ENCODE measurements around the gene SCN1B. TPM values are rescaled to one million over a fixed set of nuclear protein-coding genes. Genes with fewer than 3 reads are reported as not detected.

The SCN1B gene
- total RNA-seq, 1 experiment from 2014 or later, result 8.0 TPM

DNA sequence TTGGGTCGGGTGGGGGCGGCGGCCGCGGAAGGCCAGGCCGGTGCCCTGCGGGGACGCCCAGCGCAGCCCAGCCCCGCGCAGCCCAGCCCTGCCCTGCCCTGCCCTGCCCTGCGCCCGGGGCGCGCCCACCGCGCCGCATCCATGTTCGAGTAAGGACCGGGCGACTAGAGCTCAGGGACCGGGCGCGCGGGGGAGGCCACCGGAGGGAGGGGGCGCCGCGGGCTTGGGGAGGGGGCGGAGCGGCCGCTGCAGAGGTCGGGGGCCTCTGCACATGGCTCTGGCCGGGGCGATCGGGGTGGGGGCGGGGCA lies 30.0 kb upstream of the SCN1B start:
- DNase-seq (ENCODE audit: low spot score), result no peak
- no peak for TF ChIP-seq EMX1 (CRISPR knock-in tag; IDR thresholded peaks at IDR 0.05)
- no peak for TF ChIP-seq STAT6 (CRISPR knock-in tag; conservative IDR thresholded peaks at IDR 0.05; ENCODE audit: low read depth)
- TF ChIP-seq, protein P1, sequence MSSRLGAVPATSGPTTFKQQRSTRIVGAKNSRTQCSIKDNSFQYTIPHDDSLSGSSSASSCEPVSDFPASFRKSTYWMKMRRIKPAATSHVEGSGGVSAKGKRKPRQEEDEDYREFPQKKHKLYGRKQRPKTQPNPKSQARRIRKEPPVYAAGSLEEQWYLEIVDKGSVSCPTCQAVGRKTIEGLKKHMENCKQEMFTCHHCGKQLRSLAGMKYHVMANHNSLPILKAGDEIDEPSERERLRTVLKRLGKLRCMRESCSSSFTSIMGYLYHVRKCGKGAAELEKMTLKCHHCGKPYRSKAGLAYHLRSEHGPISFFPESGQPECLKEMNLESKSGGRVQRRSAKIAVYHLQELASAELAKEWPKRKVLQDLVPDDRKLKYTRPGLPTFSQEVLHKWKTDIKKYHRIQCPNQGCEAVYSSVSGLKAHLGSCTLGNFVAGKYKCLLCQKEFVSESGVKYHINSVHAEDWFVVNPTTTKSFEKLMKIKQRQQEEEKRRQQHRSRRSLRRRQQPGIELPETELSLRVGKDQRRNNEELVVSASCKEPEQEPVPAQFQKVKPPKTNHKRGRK (CRISPR knock-in tag; IDR thresholded peaks at IDR 0.05; ENCODE audit: borderline replicate concordance), result no peak
- no peak for TF ChIP-seq NFYB (CRISPR knock-in tag; conservative IDR thresholded peaks at IDR 0.05; ENCODE audit: low read depth)
- TF ChIP-seq AR (CRISPR knock-in tag; IDR thresholded peaks at IDR 0.05), result no peak
- TF ChIP-seq, protein P2, sequence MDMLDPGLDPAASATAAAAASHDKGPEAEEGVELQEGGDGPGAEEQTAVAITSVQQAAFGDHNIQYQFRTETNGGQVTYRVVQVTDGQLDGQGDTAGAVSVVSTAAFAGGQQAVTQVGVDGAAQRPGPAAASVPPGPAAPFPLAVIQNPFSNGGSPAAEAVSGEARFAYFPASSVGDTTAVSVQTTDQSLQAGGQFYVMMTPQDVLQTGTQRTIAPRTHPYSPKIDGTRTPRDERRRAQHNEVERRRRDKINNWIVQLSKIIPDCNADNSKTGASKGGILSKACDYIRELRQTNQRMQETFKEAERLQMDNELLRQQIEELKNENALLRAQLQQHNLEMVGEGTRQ (CRISPR knock-in tag; IDR thresholded peaks at IDR 0.05), result no peak
- no peak for TF ChIP-seq MYBL2 (CRISPR knock-in tag; IDR thresholded peaks at IDR 0.05)
- no peak for TF ChIP-seq ATF2 (CRISPR knock-in tag; IDR thresholded peaks at IDR 0.05; ENCODE audit: borderline replicate concordance, low read depth)
- TF ChIP-seq ZBTB21 (CRISPR knock-in tag; IDR thresholded peaks at IDR 0.05; ENCODE audit: borderline replicate concordance), result no peak
- no peak for TF ChIP-seq ZNF396 (CRISPR knock-in tag; IDR thresholded peaks at IDR 0.05; ENCODE audit: borderline replicate concordance)
- Mint-ChIP-seq H3K4me3 (no peak overlapping the region), H3K27me3 (ENCODE audit: low read depth) (no peaks in the 10 kb centered on the region), H3K36me3 (peaks cover 24% of the 10 kb centered on the region), H3K9me3 (no peaks in the 10 kb centered on the region), H3K27ac (no peak overlapping the region), H3K4me1 (peaks cover 64% of the 10 kb centered on the region)
- POLR2A ChIA-PET, result interaction anchor here (1.0 to 1.5 kb wide), 4 partner anchors 25 to 323 kb away, joined by 3 to 5 read pairs (median 4); partner anchors contain the start of gene ZNF302
- CTCF ChIA-PET, result interaction anchor here (0.9 to 4.0 kb wide), 8 partner anchors 13 to 161 kb away, joined by 3 to 17 read pairs (median 6); no protein-coding TSS in a partner anchor
- no peak; the same call in 1 of the 2 replicates for ATAC-seq

- TF ChIP-seq ZNF232 (CRISPR knock-in tag; IDR thresholded peaks at IDR 0.05) (0 out of 2 replicates have a peak, but pooled peaks have one; percentile 55), MXD4 (CRISPR knock-in tag; IDR thresholded peaks at IDR 0.05; ENCODE audit: borderline replicate concordance) (no peak), JUN (CRISPR knock-in tag; IDR thresholded peaks at IDR 0.05) (peak; percentile 20; the same call in 1 of the 2 replicates)
- TF ChIP-seq, protein P3, sequence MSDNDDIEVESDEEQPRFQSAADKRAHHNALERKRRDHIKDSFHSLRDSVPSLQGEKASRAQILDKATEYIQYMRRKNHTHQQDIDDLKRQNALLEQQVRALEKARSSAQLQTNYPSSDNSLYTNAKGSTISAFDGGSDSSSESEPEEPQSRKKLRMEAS (CRISPR knock-in tag; IDR thresholded peaks at IDR 0.05), result peak; percentile 66; the same call in 1 of the 2 replicates
- H3K36me3 Mint-ChIP-seq, result peaks cover 30% of the 10 kb centered on the region
- H3K4me1 Mint-ChIP-seq, result peaks cover 63% of the 10 kb centered on the region
- H3K27me3 Mint-ChIP-seq (ENCODE audit: low read depth), result no peaks in the 10 kb centered on the region
- peak overlapping the region; percentile 100 for H3K4me3 Mint-ChIP-seq
- H3K27ac Mint-ChIP-seq, result peak overlapping the region; percentile 98
- ATAC-seq (no peak), DNase-seq (ENCODE audit: low spot score) (peak; percentile 43)
- no peaks in the 10 kb centered on the region for H3K9me3 Mint-ChIP-seq
- POLR2A ChIA-PET, result interaction anchor here (1.5 kb wide), 1 partner anchor 162 kb away, joined by 3 read pairs; no protein-coding TSS in a partner anchor
- CTCF ChIA-PET, result interaction anchor here (0.9 to 4.0 kb wide), 8 partner anchors 12 to 162 kb away, joined by 3 to 17 read pairs (median 6); no protein-coding TSS in a partner anchor
Measured at GRCh38 chr19:35000647-35001501, 29.4 kb upstream of the SCN1B start.
